B cell (primary cell): ENCODE measurements around the gene PRKRIP1. TPM values are rescaled to one million over a fixed set of nuclear protein-coding genes. Genes with fewer than 3 reads are reported as not detected.
A peak's percentile ranks its signal among the peaks of the same experiment; 100 is the strongest.

ENCODE experiments used
- ATAC-seq: fragments of 200-7000 bp; cut with Tn5 transposase; one replicate; pipeline ENCODE4 v1.10.0; 2021; ENCODE audit warnings: low read depth, mild to moderate bottlenecking, moderate number of reproducible peaks, moderate library complexity
- CTCF ChIA-PET: fragments of 350-600 bp; sonication (Branson Sonifier 250); formaldehyde crosslinking; loops from one replicate; lab custom pipeline; 2021; ENCODE audit warnings: antibody characterized with exemption, inconsistent platforms; lab: Charles Lee
- POLR2A ChIA-PET: fragments of 350-600 bp; sonication (Branson Sonifier 250); formaldehyde crosslinking; loops from one replicate; lab custom pipeline; 2021; ENCODE audit warnings: antibody characterized with exemption; lab: Charles Lee
- DNase-seq: peaks from one replicate; pipeline ENCODE4 v3.0.0; 2013
- H2AFZ ChIP-seq: 2 replicates; pipeline ENCODE4 v1.6.1; 2012; ENCODE audit warnings: mild to moderate bottlenecking, low read depth, low read length; ENCODE audit not compliant: insufficient read depth, poor library complexity, severe bottlenecking
- H3K27ac ChIP-seq, 2 donors: 1 replicate in 1 of 2; 2 replicates in 1 of 2; pipeline ENCODE4 v1.5.1; 2012 to 2013; ENCODE audit warnings: low read length in 2 of 2, mild to moderate bottlenecking in 2 of 2, moderate library complexity in 1 of 2
- H3K27me3 ChIP-seq, 4 experiments: fragments of 200-600 bp in 1 of 4; sonication (generic) in 1 of 4; replicated peaks in 1 of 4; 1 replicate in 2 of 4; 2 replicates in 2 of 4; pipeline versions ENCODE4 v1.6.1 to v1.7.0; 2013 to 2016; ENCODE audit warnings: low read length in 3 of 4, mild to moderate bottlenecking in 2 of 4, mixed read lengths in 1 of 4, moderate library complexity in 1 of 4; ENCODE audit not compliant: insufficient read depth in 4 of 4, control insufficient read depth in 3 of 4; ENCODE audit errors: control extremely low read depth in 1 of 4
- H3K36me3 ChIP-seq, 2 experiments: replicated peaks in 1 of 2; 1 replicate in 1 of 2; 2 replicates in 1 of 2; pipeline versions ENCODE4 v1.6.1 to v1.7.1; 2013; ENCODE audit warnings: low read length in 1 of 2; ENCODE audit not compliant: insufficient read depth in 2 of 2, control insufficient read depth in 1 of 2; ENCODE audit errors: control extremely low read depth in 1 of 2, extremely low read depth in 1 of 2
- H3K4me1 ChIP-seq, 2 donors: fragments of 200-600 bp in 1 of 2; sonication (generic) in 1 of 2; 1 replicate in 1 of 2; 2 replicates in 1 of 2; pipeline versions ENCODE4 v1.5.1 to v1.6.1; 2013 to 2017; ENCODE audit warnings: low read length in 2 of 2; ENCODE audit not compliant: control insufficient read depth in 2 of 2, insufficient read depth in 2 of 2
- H3K4me2 ChIP-seq: replicated peaks from 2 replicates; pipeline ENCODE3; 2012; ENCODE audit warnings: mild to moderate bottlenecking, low read depth, low read length; ENCODE audit not compliant: poor library complexity, severe bottlenecking
- H3K4me3 ChIP-seq, 5 experiments: fragments of 200-600 bp in 1 of 5; sonication (generic) in 1 of 5; 1 replicate in 3 of 5; 2 replicates in 2 of 5; pipeline versions ENCODE4 v1.5.1 to v1.7.0; 2011 to 2016; ENCODE audit warnings: low read length in 4 of 5, mild to moderate bottlenecking in 4 of 5, low read depth in 2 of 5, control low read depth in 1 of 5, moderate library complexity in 1 of 5; ENCODE audit not compliant: insufficient read depth in 1 of 5; ENCODE audit errors: control extremely low read depth in 1 of 5, extremely low read depth in 1 of 5
- H3K79me2 ChIP-seq: fragments of 200-600 bp; sonication (generic); one replicate; pipeline ENCODE4 v1.6.0; 2016; ENCODE audit warnings: low read length; ENCODE audit not compliant: control insufficient read depth, insufficient read depth
- H3K9ac ChIP-seq: fragments of 200-600 bp; sonication (generic); 2 replicates; pipeline ENCODE4 v1.6.1; 2017; ENCODE audit warnings: mild to moderate bottlenecking, low read length, moderate library complexity
- H3K9me3 ChIP-seq, 3 donors: one replicate each; pipeline versions ENCODE4 v1.6.1 to v1.7.1; 2013; ENCODE audit warnings: low read length in 2 of 3; ENCODE audit not compliant: control insufficient read depth in 2 of 3, insufficient read depth in 1 of 3; ENCODE audit errors: control extremely low read depth in 1 of 3
- H4K20me1 ChIP-seq: 2 replicates; pipeline ENCODE4 v1.6.0; 2012; ENCODE audit warnings: mild to moderate bottlenecking, low read length; ENCODE audit not compliant: insufficient read depth, control insufficient read depth, poor library complexity, severe bottlenecking
- H3K27ac Mint-ChIP-seq: one replicate; pipeline ENCODE4 v1.8.0; 2021; ENCODE audit warnings: mixed read lengths
- H3K27me3 Mint-ChIP-seq: one replicate; pipeline ENCODE4 v1.8.0; 2021; ENCODE audit warnings: mixed read lengths
- H3K4me1 Mint-ChIP-seq: one replicate; pipeline ENCODE4 v1.8.0; 2021; ENCODE audit warnings: mixed read lengths
- H3K4me3 Mint-ChIP-seq: one replicate; pipeline ENCODE4 v1.8.0; 2021; ENCODE audit warnings: mixed read lengths
- H3K9me3 Mint-ChIP-seq: one replicate; pipeline ENCODE4 v1.8.0; 2022; ENCODE audit warnings: mixed read lengths; ENCODE audit not compliant: insufficient read depth
- CTCF ChIP-seq: fragments of 200-600 bp; IDR thresholded peaks from one replicate; pipeline ENCODE4 v1.8.0; 2022; ENCODE audit warnings: antibody characterized with exemption, mild to moderate bottlenecking
- EZH2 ChIP-seq: IDR thresholded peaks from 2 replicates; pipeline ENCODE4 v1.6.1; 2012; ENCODE audit warnings: borderline replicate concordance, low read depth, mild to moderate bottlenecking, moderate library complexity, low read length; ENCODE audit not compliant: insufficient read depth, poor library complexity, severe bottlenecking
- WGBS: methylation state at CpG from one replicate; pipeline ENCODE4 v1.1.5; 2013; ENCODE audit warnings: missing lambda C conversion rate; ENCODE audit not compliant: insufficient coverage; 5-methylcytosine and 5-hydroxymethylcytosine counted together
- intact Hi-C: fragments of 100-400 bp; cut with micrococcal nuclease; formaldehyde crosslinking; loops from one replicate; pipeline ENCODE4 v1.10.0; 2022
- polyA plus RNA-seq: library from polyadenylated mRNA; depleted of rRNA; stranded (reverse); fragments of >200 nt; gene quantifications from 2 replicates; pipeline ENCODE4 v1.2.3, GENCODE V29; 2012
- total RNA-seq, 2 donors: library from RNA; stranded (reverse); fragments of 120-200 nt in 1 of 2; gene quantifications; 1 replicate in 1 of 2; 2 replicates in 1 of 2; pipeline versions ENCODE4 v1.2.3 to v1.2.4, GENCODE V29; 2013 to 2022

PRKRIP1 gene
- total and polyA plus RNA-seq, 2 donors (not counting 1 experiment from before 2014, with no cell fraction given) = 57.1 to 59.1 TPM

DNA sequence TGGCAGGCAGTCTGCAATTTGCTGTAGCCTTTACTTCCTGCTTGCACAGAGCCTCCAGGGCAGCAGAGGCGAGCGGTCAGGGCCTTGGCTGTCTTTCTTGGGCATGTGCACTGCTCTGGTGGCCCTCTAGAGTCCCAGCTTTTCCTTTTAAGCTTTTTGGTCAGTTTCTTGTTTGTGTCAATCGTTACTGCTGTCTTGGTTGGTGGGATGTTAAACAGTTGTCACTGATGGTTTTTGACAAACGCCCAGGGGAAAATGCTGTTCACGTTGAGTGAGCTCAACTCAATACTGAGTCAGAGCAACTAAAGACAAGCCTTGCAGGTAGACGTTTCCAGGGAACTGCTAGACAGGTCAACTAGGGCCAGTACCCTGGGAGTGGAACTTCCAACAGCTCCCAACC lies 14.0 kb downstream of the PRKRIP1 start:
- Mint-ChIP-seq H3K9me3 (peaks cover 8% of the 10 kb centered on the region), H3K27ac (peak overlapping the region; percentile 67), H3K4me3 (peak overlapping the region; percentile 27), H3K27me3 (no peaks in the 10 kb centered on the region), H3K4me1 (peaks cover 60% of the 10 kb centered on the region)
- H3K27me3 ChIP-seq = no peaks in the 10 kb centered on the region
- intact Hi-C loops = no loop called here
- H3K36me3 ChIP-seq = peaks cover 15 to 76% of the 10 kb centered on the region in 2 experiments
- 67% methylated on average over 5 of the region's 6 CpGs for WGBS
- no peak for DNase-seq
- CTCF ChIA-PET = interaction anchor here (2.5 to 23.0 kb wide), 2 partner anchors 14 to 27 kb away, joined by 6 to 1182 read pairs; partner anchors contain the start of genes ORAI2 and PRKRIP1
- peaks cover 56% of the 10 kb centered on the region for H3K79me2 ChIP-seq
- no peak overlapping the region for H3K4me3 ChIP-seq
- H2AFZ ChIP-seq = no peak overlapping the region
- no peak overlapping the region for H3K4me2 ChIP-seq
- H4K20me1 ChIP-seq = no peaks in the 10 kb centered on the region
- ATAC-seq = no peak
- peaks cover 0 to 8% (median 0%) of the 10 kb centered on the region in 3 donors for H3K9me3 ChIP-seq
- POLR2A ChIA-PET = interaction anchor here (0.6 to 7.5 kb wide), 7 partner anchors 16 to 69 kb away, joined by 3 to 69 read pairs (median 10); partner anchors contain the start of gene ORAI2
- TF ChIP-seq EZH2 (no peak), CTCF (no peak)
- H3K9ac ChIP-seq = no peak overlapping the region
- H3K4me1 ChIP-seq = peaks cover 37 to 54% of the 10 kb centered on the region in 2 donors
- peak overlapping the region in 1 of 2 donors; percentile 9 for H3K27ac ChIP-seq

- Histone ChIP-seq H3K27ac (no peak overlapping the region), H2AFZ (no peak overlapping the region), H3K9ac (no peak overlapping the region), H3K4me1 (peaks cover 45 to 62% of the 10 kb centered on the region in 2 donors), H3K27me3 (no peaks in the 10 kb centered on the region), H3K36me3 (peaks cover 14 to 68% of the 10 kb centered on the region in 2 experiments), H3K4me2 (no peak overlapping the region), H3K4me3 (no peak overlapping the region), H3K9me3 (peaks cover 0 to 8% (median 0%) of the 10 kb centered on the region in 3 donors), H3K79me2 (peaks cover 57% of the 10 kb centered on the region), H4K20me1 (no peaks in the 10 kb centered on the region)
- ATAC-seq (no peak), DNase-seq (no peak)
- peak overlapping the region; percentile 26 for H3K27ac Mint-ChIP-seq
- no peak for TF ChIP-seq CTCF
- WGBS = 100% methylated on average over 5 of the region's 5 CpGs
- ChIA-PET CTCF (interaction anchor here (2.5 to 23.0 kb wide), 2 partner anchors 14 to 26 kb away, joined by 6 to 1182 read pairs; partner anchors contain the start of genes ORAI2 and PRKRIP1), POLR2A (interaction anchor here (2.6 to 7.5 kb wide), 4 partner anchors 15 to 37 kb away, joined by 9 to 69 read pairs (median 18); partner anchors contain the start of gene ORAI2)
- H3K4me1 Mint-ChIP-seq = peaks cover 64% of the 10 kb centered on the region
- no peak overlapping the region for H3K4me3 Mint-ChIP-seq
- peaks cover 8% of the 10 kb centered on the region for H3K9me3 Mint-ChIP-seq
- no peaks in the 10 kb centered on the region for H3K27me3 Mint-ChIP-seq
- intact Hi-C loops = no loop called here
Measured at GRCh38 chr7:102410918-102411317, 14.8 kb downstream of the PRKRIP1 start.
